Smooth muscle cell of trachea (primary cell): ENCODE results near the gene NAPB. TPM values are rescaled to one million over a fixed set of nuclear protein-coding genes. Genes with fewer than 3 reads are reported as not detected.

Source experiments
- total RNA-seq: library from RNA; depleted of rRNA; stranded (reverse); fragments of >200 nt; gene quantifications from 2 replicates; pipeline ENCODE4 v1.2.1, GENCODE V29; 2014

NAPB gene
- 8.6 and 11.2 TPM in 2 replicates for total RNA-seq

DNA sequence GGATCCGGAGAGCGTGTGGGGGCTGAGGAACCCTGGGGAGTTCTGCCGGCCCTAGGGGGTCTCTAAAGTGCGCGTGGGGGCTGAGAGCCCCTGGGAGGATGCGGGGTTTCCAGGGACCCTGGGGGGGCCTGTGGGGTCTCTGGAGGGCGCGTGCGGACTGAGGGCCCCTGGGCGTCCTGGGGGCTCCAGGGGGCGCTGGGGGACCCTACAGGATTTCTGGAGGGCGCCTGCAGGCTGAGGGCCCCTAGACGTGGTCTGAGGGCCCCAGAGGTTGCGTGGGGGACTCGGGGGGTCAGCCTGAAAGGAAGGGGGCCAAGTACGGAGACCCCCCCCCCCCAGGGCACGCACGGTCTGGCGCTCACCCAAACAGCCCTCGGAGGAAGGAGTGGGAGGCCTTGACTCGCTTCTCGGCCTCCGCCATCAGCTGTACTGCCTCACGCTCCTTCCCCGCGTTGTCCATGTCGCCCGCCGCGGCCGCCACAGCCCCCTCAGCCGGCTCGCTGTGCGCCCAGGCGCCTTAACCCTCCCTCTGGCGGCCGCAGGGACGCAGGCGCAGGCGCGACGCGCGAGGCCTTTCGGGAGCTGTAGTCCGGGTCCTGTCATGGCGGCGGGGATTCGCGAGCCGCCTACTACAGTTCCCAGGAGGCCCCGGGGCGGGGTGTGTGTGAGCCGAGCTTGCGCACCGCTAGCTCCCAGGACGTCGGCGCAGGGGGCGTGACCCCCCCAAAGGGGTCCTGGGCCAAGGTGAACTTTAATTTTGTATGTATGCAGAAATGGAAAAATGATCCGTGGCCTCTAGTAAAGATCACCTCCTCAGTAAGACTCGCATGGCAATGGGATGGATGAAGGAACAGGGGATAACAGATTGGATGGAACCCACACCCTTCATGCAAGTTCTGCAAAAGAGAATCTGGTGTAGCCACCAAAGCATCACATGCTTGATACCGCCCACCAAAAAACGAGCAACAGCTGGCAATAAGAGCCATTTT lies at the start of gene NAPB:
TSS of gene NAPB (minus strand) at position 546 of the 989 bp plus-strand sequence. CDS start at position 460, 86 bp downstream.

DNA sequence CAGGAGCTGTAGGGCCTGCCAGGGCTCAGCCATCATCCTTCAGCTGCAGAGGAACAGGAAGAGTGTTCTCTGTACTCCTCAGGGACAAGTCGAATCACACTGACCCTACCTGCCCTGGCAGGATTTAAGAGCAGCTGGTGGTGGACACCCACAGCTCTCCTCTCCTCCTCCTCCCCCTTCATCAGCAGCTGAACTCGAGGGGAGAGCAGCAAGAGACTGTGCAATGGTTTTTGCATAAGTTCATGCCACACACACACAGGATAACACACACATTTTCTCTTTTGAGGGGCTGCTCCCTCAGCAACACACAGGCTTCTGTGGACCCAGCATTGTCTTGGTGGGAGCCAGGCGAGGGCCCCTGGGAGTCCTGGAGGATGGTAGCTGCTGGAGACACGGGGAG lies 31.5 kb upstream of the NAPB start, which contains the start of gene CST11:
TSS of gene CST11 (minus strand) at position 101 of the 400 bp plus-strand sequence. CDS start at position 36, 65 bp downstream.

DNA sequence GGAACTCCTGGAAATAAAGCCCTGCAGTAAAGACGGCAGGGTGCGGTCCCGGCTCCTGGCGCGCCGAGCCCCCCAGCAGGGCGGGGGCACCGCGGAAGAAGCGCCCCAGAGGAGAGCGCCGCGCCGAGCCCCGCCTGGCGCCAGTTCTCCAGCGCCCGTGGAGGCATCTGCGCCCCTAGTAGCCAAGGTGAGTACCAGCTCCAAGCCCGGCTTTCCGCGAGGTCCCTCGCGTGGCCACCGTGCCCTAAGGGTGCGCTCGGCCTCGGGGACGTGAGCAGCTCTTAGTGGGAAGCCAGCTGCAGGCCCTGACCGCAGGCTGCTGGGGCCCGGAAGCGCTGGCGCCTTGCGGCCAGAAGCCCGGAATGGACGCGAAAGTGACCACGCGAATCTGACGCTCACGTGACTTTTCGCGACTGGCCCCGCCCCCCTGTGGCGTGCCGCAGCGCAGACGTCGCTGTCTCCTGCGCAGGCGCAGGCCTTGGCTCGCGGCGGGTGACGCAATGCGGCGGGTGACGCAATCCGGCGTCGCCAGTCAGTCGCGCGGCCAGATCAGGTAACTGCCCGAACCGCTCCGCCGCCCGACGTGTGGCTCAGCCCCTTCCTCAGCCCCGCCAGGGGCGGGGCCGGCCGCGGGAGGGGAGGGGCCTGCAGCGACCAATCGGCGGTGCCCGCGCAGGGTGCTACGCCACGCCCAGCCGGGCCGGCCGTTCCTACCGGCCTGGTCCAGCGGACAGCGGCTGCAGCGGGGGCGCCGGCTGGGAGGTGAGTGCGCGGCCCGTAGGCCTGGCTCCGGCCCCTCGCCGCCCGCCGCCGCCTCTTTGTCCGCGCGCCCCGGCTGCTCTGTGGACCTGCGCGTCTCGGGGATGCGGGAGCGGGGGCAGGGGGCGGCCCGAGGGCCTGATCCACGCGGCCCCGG lies 59.6 kb downstream of the NAPB start, which contains the start of gene GZF1:
TSS of gene GZF1 (plus strand) at position 707 of the 916 bp plus-strand sequence. CDS start 2,202 bp downstream, outside the sequence.

DNA sequence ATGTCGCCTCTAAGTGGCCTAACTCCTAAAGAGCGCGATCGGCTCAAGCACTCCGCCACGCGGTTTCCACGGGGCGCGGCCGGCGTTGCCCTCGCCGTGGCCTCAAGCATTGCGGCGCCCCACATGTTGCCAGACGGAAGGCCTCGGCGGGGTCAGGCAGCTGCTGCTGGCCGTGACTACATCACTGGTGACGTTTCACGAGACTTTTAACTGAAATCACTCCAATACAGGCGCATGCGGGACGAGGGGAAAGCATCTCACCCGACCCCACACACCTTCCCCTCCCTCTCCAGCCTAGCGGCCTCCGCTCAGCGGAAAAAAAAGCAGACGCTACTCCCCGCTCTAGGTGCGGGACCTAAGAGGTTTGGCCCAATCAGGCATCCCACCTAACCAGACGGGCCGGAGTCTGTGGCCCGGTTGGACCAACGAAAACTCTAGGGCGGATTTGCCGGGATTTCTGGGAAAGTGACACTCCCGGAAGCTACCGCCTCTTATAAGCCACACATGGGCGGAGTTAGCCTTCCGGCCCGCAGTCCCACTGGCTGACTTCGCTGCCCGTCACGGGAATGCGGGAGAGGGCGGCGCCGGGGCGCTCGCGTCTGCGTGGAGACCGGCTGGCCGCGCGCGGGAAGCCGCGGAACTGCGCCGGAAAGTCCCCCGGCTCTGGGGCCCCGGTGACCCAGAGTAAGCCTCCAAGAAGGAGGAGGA lies 70.9 kb downstream of the NAPB start, which contains the start of gene NXT1:
TSS of gene NXT1 (plus strand) at position 596 of the 708 bp plus-strand sequence. CDS start 3,251 bp downstream, outside the sequence.

Other genes starting within 250 kb of the NAPB start
- gene NXT1, start 70.7 kb downstream of the NAPB start, total RNA-seq, result 17.2 and 17.3 TPM in 2 replicates
- 13.2 and 21.0 TPM in 2 replicates for gene GZF1, start 59.3 kb downstream of the NAPB start, total RNA-seq
- gene CSTL1, start 18.2 kb upstream of the NAPB start, total RNA-seq, result not detected in 2 replicates
- not detected in 2 replicates for gene CST11, start 31.4 kb upstream of the NAPB start, total RNA-seq
- not detected in 2 replicates for gene CST8, start 69.6 kb upstream of the NAPB start, total RNA-seq
- not detected in 2 replicates for gene CST9L, start 147.0 kb upstream of the NAPB start, total RNA-seq
- not detected in 2 replicates for gene CST9, start 184.4 kb upstream of the NAPB start, total RNA-seq
- gene CST3, start 216.5 kb upstream of the NAPB start, total RNA-seq, result 254 and 383 TPM in 2 replicates